ENCODE results near the gene ITPRIP. TPM values are rescaled to one million over a fixed set of nuclear protein-coding genes. Genes with fewer than 3 reads are reported as not detected.

ITPRIP gene
- total RNA-seq, 4 donors from 2014 or later = 22.6 to 58.2 (median 39.9) TPM

DNA sequence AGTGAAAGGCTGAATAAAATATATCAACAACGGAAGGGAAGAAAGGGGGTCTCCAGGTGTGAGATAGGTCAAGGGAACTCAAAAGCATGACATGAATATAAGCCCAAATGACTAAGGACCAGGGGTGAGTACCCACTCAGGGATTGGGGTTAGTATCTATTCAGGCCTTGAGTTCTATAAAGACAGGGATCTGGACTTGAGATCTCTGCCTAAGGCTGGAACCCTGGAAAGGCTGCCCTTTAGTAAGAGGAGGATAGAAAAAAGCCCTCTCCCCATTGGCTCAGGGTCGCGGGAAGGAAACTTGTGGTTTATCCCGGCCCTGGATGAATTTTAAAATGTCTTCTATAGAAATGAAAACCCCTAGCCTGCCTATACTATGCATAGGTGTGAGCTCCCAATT, 2.4 kb upstream of the ITPRIP start:
- no peaks in the 10 kb centered on the region for H3K36me3 ChIP-seq
- WGBS, 2 donors = 77 to 82% methylated on average over 4 of the region's 4 CpGs
- no peak overlapping the region for H3K4me3 ChIP-seq
- H3K27me3 ChIP-seq = no peaks in the 10 kb centered on the region
- peaks cover 0 to 34% (median 10%) of the 10 kb centered on the region in 4 donors for H3K4me1 ChIP-seq
- DNase-seq (ENCODE audit: low spot score in 2 of 2) = no peak
- no peaks in the 10 kb centered on the region for H3K9me3 ChIP-seq
- peak overlapping the region in 3 of 4 donors; percentile 95 to 98 (median 97) for H3K27ac ChIP-seq
- TF ChIP-seq EP300 (IDR thresholded peaks at IDR 0.05) (no peak), POLR2A (IDR thresholded peaks at IDR 0.05) (no peak)
- TF ChIP-seq, protein P1, sequence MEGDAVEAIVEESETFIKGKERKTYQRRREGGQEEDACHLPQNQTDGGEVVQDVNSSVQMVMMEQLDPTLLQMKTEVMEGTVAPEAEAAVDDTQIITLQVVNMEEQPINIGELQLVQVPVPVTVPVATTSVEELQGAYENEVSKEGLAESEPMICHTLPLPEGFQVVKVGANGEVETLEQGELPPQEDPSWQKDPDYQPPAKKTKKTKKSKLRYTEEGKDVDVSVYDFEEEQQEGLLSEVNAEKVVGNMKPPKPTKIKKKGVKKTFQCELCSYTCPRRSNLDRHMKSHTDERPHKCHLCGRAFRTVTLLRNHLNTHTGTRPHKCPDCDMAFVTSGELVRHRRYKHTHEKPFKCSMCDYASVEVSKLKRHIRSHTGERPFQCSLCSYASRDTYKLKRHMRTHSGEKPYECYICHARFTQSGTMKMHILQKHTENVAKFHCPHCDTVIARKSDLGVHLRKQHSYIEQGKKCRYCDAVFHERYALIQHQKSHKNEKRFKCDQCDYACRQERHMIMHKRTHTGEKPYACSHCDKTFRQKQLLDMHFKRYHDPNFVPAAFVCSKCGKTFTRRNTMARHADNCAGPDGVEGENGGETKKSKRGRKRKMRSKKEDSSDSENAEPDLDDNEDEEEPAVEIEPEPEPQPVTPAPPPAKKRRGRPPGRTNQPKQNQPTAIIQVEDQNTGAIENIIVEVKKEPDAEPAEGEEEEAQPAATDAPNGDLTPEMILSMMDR (IDR thresholded peaks at IDR 0.05) = no peak

DNA sequence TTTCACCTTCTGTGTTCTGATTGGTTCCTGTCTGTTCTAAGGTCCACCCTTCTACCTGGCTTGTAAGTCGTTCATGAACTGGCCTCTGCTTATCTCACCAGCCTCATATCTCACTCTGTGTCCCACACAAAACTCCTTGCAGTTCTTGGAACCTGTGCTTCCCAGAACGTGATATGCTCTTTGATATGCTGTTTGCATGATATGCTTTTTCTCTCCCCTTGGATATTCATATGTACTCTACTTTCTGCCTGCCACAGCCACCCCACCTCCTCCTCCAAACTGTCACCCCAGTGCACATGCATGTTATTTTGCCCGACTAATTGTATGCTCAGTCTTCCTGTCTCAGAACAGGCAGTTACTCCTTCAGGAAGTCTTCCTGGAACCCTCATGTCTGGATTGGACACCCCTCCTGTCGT, 1.9 kb upstream of the ITPRIP start:
- 23 to 26% methylated on average over 4 of the region's 4 CpGs for WGBS, 2 donors

DNA sequence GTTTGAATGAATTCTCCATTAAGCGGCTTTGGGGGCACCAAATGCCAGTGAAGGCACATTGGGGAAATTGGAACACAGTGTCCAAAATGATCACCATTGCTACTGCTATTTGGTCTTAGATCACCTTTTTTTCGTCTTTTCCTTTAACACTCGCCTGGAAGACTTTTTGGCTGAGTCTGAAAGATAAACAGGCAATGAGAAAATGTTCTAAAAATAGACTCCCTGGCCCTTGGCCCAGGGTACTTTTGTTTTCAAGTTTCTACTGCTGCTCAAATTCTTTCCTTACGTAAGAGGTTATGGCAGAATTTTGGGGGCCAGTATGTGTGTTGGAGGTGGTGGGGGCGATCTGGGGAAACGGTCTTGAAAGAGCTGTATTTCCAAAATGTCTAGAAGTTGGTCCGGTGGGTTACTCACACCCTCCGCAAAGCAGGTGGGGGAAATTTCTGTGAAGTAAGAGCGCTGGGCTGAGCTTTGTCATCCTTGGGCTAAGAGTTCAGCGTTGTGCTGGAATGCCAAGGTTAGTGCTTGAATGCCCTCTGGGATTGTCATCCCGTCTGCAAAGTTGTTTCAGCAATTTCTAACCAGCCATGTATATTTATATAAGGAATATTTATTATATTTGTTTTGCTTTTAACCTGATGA, 1.3 kb upstream of the ITPRIP start:
- Histone ChIP-seq H3K27ac (peak overlapping the region; percentile 91 to 98 (median 96)), H3K4me1 (peaks cover 0 to 44% (median 19%) of the 10 kb centered on the region in 4 donors), H3K27me3 (no peaks in the 10 kb centered on the region), H3K36me3 (no peaks in the 10 kb centered on the region), H3K4me3 (peak overlapping the region; percentile 83 to 99 (median 95)), H3K9me3 (no peaks in the 10 kb centered on the region)
- peak in 1 of 2 donors; percentile 76 for DNase-seq (ENCODE audit: low spot score in 2 of 2)
- WGBS, 2 donors = 4 to 7% methylated on average over 11 of the region's 11 CpGs
- TF ChIP-seq EP300 (IDR thresholded peaks at IDR 0.05) (peak; percentile 37 to 69), POLR2A (IDR thresholded peaks at IDR 0.05) (peak in 1 of 2 donors; percentile 13)
- TF ChIP-seq, protein P1 (IDR thresholded peaks at IDR 0.05) = no peak

More for the DNA sequence above, 1.9 kb upstream of the ITPRIP start:
- no peak for DNase-seq (ENCODE audit: low spot score in 2 of 2)
- Histone ChIP-seq H3K27me3 (no peaks in the 10 kb centered on the region), H3K4me3 (no peak overlapping the region), H3K36me3 (no peaks in the 10 kb centered on the region), H3K9me3 (no peaks in the 10 kb centered on the region), H3K27ac (peak overlapping the region; percentile 91 to 98 (median 96)), H3K4me1 (peaks cover 0 to 39% (median 15%) of the 10 kb centered on the region in 4 donors)
- TF ChIP-seq EP300 (IDR thresholded peaks at IDR 0.05) = no peak
- TF ChIP-seq, protein P1 (IDR thresholded peaks at IDR 0.05) = no peak
- no peak for TF ChIP-seq POLR2A (IDR thresholded peaks at IDR 0.05)

DNA sequence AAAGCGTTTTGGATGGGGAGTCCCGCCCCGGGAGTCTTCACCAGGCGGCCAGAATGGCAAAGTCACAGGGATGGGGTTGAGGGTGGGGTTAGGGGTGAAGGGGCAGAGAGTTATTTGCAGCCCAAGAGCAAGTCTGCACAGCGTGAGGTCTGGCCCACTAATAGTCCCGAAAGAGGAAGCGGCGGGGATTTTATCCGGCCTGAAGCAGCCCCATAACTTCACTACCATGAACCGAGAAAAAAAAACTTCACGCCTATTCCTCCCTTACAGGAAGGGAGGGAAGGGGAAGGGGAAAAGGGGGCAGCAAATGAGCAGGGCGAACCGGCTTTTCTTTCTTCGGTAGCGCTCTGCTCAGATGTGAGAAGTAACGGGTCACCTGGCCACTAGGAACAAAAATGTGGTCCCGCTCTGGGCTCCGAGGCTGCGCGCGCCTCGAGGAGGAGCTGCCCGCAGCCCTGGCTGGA, 712 bp downstream of the ITPRIP start:
- TF ChIP-seq, protein P1 (IDR thresholded peaks at IDR 0.05) = no peak
- TF ChIP-seq POLR2A (IDR thresholded peaks at IDR 0.05) = peak in 1 of 2 donors; percentile 24
- TF ChIP-seq EP300 (IDR thresholded peaks at IDR 0.05) = peak in 1 of 2 donors; percentile 1
- peak overlapping the region; percentile 83 to 99 (median 95) for H3K4me3 ChIP-seq
- WGBS, 2 donors = 1% methylated on average over 23 of the region's 23 CpGs
- H3K27ac ChIP-seq = peak overlapping the region; percentile 91 to 98 (median 96)
- H3K27me3 ChIP-seq = no peaks in the 10 kb centered on the region
- no peak for DNase-seq (ENCODE audit: low spot score in 2 of 2)
- H3K4me1 ChIP-seq = peaks cover 0 to 65% (median 38%) of the 10 kb centered on the region in 4 donors
- H3K36me3 ChIP-seq = no peaks in the 10 kb centered on the region
- H3K9me3 ChIP-seq = no peaks in the 10 kb centered on the region

DNA sequence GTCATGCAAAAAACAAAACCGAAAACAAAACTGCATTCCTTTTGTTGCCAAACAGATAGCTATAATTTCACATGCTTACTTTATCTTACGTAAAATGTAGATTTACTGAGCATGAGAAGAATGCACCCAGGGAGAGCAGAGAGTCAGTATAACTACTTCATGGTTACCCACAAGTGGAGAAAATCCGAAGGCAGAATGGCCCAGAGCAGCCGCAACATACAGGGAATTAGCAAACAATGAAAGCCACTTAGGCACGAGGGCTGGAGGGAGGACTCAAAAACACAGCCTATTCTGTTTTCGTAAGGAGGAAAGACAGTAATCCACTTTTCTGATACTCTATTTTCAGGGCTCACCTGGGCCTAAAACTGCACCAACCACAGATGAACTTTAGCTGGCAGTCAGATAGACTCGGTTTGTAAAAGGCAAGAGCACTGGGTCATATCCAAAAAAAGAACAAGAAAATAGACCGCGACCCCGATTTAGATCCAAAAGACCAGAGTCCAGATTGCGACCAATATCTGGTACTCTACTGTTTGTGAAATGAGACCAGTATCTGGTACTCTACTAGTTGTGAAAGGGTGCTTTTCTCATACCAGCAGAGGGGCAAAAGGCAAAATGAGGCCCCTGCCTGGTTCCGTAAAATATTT, 1.3 kb downstream of the ITPRIP start:
- DNase-seq (ENCODE audit: low spot score in 2 of 2) = no peak
- TF ChIP-seq POLR2A (IDR thresholded peaks at IDR 0.05) (no peak), EP300 (IDR thresholded peaks at IDR 0.05) (peak in 1 of 2 donors; percentile 24)
- TF ChIP-seq, protein P1 (IDR thresholded peaks at IDR 0.05) = no peak
- H3K36me3 ChIP-seq = no peaks in the 10 kb centered on the region
- WGBS, 2 donors = 0 to 5% methylated on average over 12 of the region's 12 CpGs
- H3K27me3 ChIP-seq = no peaks in the 10 kb centered on the region
- H3K4me1 ChIP-seq = peaks cover 0 to 71% (median 44%) of the 10 kb centered on the region in 4 donors
- peak overlapping the region; percentile 91 to 98 (median 96) for H3K27ac ChIP-seq
- H3K9me3 ChIP-seq = no peaks in the 10 kb centered on the region
- H3K4me3 ChIP-seq = peak overlapping the region; percentile 83 to 99 (median 95)

Measured in tibial nerve (tissue), 4 donors.